H1 (cell line): ENCODE results near the gene MDM1. TPM values are rescaled to one million over a fixed set of nuclear protein-coding genes. Genes with fewer than 3 reads are reported as not detected.

Source experiments
- polyA plus RNA-seq, 7 experiments: library from polyadenylated mRNA; depleted of rRNA in 3 of 7; stranded (reverse) in 5 of 7; unstranded in 2 of 7; fragments of >200 nt in 5 of 7; fragments of 200-250 nt in 2 of 7; gene quantifications; 1 replicate in 5 of 7; 2 replicates in 1 of 7; 4 replicates in 1 of 7; pipeline versions ENCODE4 v1.2.1 to v1.2.3, GENCODE V29; 2011 to 2013; ENCODE audit warnings: missing spikeins in 2 of 7, mixed read lengths in 2 of 7
- total RNA-seq: library from RNA; stranded (reverse); fragmentation: NEBNext Ultra II Directional; extraction: Animal tissue kit (Norgen Biotek cat#: 25700); gene quantifications from 2 replicates; pipeline ENCODE4 v1.2.1, GENCODE V29; 2021
- TF ChIP-seq, protein P1 (sequence below): IDR thresholded peaks from 2 replicates; pipeline ENCODE4 v1.6.1; 2011; ENCODE audit warnings: low read depth, mild to moderate bottlenecking, low read length; ENCODE audit not compliant: insufficient read depth

MDM1 gene
- total and polyA plus RNA-seq, 2 of the 8 experiments (the other 6 are each of a cell fraction or from before 2014, with no cell fraction given), result 3.1 to 10.7 TPM

DNA sequence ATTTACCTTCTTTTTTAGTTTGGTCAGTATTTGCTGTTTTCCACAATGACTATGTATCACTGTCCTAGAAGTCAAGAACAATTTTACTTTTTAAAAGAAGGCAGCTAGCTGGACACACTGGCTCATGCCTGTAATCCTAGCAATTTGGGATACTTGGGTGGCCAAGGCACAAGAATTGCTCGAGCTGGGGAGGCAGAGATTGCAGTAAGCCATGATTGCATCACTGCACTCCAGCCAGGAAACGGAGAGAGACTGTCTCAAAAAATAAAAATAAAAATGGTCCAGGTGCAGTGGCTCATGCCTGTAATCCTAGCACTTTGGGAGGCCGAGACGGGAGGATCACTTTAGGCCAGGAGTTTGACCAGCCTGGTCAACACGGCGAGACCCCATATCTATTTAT lies 28.3 kb downstream of the MDM1 start (continued):
- TF ChIP-seq, protein P1, sequence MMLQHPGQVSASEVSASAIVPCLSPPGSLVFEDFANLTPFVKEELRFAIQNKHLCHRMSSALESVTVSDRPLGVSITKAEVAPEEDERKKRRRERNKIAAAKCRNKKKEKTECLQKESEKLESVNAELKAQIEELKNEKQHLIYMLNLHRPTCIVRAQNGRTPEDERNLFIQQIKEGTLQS, result 0 out of 2 replicates have a peak, but pooled peaks have one; percentile 14
